ENCODE results near the gene TIFAB. TPM values are rescaled to one million over a fixed set of nuclear protein-coding genes. Genes with fewer than 3 reads are reported as not detected.

Gene TIFAB
- total RNA-seq, 4 donors from 2014 or later: 0.10 TPM; not detected in 3

GRCh38 chr5:135425641-135426040 is 26.5 kb downstream of the TIFAB start:
- H3K4me3 ChIP-seq (ENCODE audit: low read depth, poor library complexity, severe bottlenecking): no peak overlapping the region
- intact Hi-C loops (cut with DNase I; ENCODE audit: low total_unique reads): no loop called here
- DNase-seq (ENCODE audit: low spot score in 2 of 2): no peak
- WGBS, 2 donors: 36 to 55% methylated on average over 2 of the region's 2 CpGs
- no peak for TF ChIP-seq POLR2A (IDR thresholded peaks at IDR 0.05)
- TF ChIP-seq, protein P1, sequence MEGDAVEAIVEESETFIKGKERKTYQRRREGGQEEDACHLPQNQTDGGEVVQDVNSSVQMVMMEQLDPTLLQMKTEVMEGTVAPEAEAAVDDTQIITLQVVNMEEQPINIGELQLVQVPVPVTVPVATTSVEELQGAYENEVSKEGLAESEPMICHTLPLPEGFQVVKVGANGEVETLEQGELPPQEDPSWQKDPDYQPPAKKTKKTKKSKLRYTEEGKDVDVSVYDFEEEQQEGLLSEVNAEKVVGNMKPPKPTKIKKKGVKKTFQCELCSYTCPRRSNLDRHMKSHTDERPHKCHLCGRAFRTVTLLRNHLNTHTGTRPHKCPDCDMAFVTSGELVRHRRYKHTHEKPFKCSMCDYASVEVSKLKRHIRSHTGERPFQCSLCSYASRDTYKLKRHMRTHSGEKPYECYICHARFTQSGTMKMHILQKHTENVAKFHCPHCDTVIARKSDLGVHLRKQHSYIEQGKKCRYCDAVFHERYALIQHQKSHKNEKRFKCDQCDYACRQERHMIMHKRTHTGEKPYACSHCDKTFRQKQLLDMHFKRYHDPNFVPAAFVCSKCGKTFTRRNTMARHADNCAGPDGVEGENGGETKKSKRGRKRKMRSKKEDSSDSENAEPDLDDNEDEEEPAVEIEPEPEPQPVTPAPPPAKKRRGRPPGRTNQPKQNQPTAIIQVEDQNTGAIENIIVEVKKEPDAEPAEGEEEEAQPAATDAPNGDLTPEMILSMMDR (IDR thresholded peaks at IDR 0.05): no peak

- H3K4me3 ChIP-seq (ENCODE audit: low read depth, poor library complexity, severe bottlenecking): no peak overlapping the region
- TF ChIP-seq, protein P1 (IDR thresholded peaks at IDR 0.05): no peak
- no peak for TF ChIP-seq POLR2A (IDR thresholded peaks at IDR 0.05)
- intact Hi-C loops (cut with DNase I; ENCODE audit: low total_unique reads): no loop called here
- WGBS, 2 donors: 76 to 91% methylated on average over 1 of the region's 1 CpG
- no peak for DNase-seq (ENCODE audit: low spot score in 2 of 2)
Observed at GRCh38 chr5:135423846-135424168, 28.3 kb downstream of the TIFAB start.

GRCh38 chr5:135423146-135423845 is 28.9 kb downstream of the TIFAB start:
- WGBS, 2 donors: 53 to 54% methylated on average over 7 of the region's 7 CpGs
- intact Hi-C loops (cut with DNase I; ENCODE audit: low total_unique reads): no loop called here
- DNase-seq (ENCODE audit: low spot score in 2 of 2): no peak
- TF ChIP-seq, protein P1 (IDR thresholded peaks at IDR 0.05): no peak
- no peak for TF ChIP-seq POLR2A (IDR thresholded peaks at IDR 0.05)
- H3K4me3 ChIP-seq (ENCODE audit: low read depth, poor library complexity, severe bottlenecking): no peak overlapping the region

DNA sequence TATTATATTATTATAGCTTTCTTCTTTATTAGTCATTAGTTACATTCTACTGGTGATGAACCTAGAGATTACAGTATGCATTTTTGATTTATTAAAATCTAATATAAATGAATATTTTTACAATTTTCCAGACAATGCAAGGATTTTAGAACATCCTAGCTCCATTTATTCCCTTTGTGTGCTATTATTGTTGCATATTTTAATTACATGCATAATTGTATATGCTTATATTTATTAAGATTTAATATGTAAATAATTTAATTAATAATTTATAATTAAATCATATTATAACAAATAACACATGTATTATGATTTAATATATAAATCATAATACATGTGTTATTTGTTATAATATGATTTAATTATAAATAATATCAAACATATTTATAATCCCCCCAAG is 29.7 kb downstream of the TIFAB start:
- no peak for DNase-seq (ENCODE audit: low spot score in 2 of 2)
- TF ChIP-seq, protein P1 (IDR thresholded peaks at IDR 0.05): no peak
- TF ChIP-seq POLR2A (IDR thresholded peaks at IDR 0.05): no peak
- intact Hi-C loops (cut with DNase I; ENCODE audit: low total_unique reads): no loop called here
- H3K4me3 ChIP-seq (ENCODE audit: low read depth, poor library complexity, severe bottlenecking): no peak overlapping the region

GRCh38 chr5:135417083-135417482 is 35.1 kb downstream of the TIFAB start:
- TF ChIP-seq, protein P1 (IDR thresholded peaks at IDR 0.05): no peak
- no peak for TF ChIP-seq POLR2A (IDR thresholded peaks at IDR 0.05)
- no peak for DNase-seq (ENCODE audit: low spot score in 2 of 2)
- H3K4me3 ChIP-seq (ENCODE audit: low read depth, poor library complexity, severe bottlenecking): no peak overlapping the region
- intact Hi-C loops (cut with DNase I; ENCODE audit: low total_unique reads): no loop called here

GRCh38 chr5:135405082-135405481 is 47.1 kb downstream of the TIFAB start:
- intact Hi-C loops (cut with DNase I; ENCODE audit: low total_unique reads): no loop called here
- WGBS, 2 donors: 79 to 93% methylated on average over 2 of the region's 2 CpGs
- no peak for TF ChIP-seq POLR2A (IDR thresholded peaks at IDR 0.05)
- TF ChIP-seq, protein P1 (IDR thresholded peaks at IDR 0.05): no peak
- DNase-seq (ENCODE audit: low spot score in 2 of 2): no peak
- no peak overlapping the region for H3K4me3 ChIP-seq (ENCODE audit: low read depth, poor library complexity, severe bottlenecking)

Data from lower leg skin (tissue), 4 donors.